HCT116 (cell line): Measurements from ENCODE around the gene COL15A1. TPM values are rescaled to one million over a fixed set of nuclear protein-coding genes. Genes with fewer than 3 reads are reported as not detected.

Experiments
- ATAC-seq: fragments of 200-7000 bp; cut with Tn5 transposase; 2 replicates; pipeline ENCODE4 v1.9.1; 2020; ENCODE audit warnings: mild to moderate bottlenecking, moderate library complexity
- BruUV-seq: library from RNA; stranded (reverse); fragments of 400-500 nt; replicated peaks from 2 replicates; lab custom pipeline; 2021; lab: Mats Ljungman, UMichigan
- CTCF ChIA-PET: fragments of 300-600 bp; sonication (Branson Sonifier 250); formaldehyde crosslinking; loops from one replicate; lab custom pipeline; 2021; ENCODE audit warnings: antibody characterized with exemption; lab: Charles Lee
- POLR2A ChIA-PET: fragments of 300-600, 350-600 bp; sonication (Branson Sonifier 250); formaldehyde crosslinking; loops from one replicate; lab custom pipeline; 2021; ENCODE audit warnings: antibody characterized with exemption; lab: Charles Lee
- RAD21 ChIA-PET, 2 experiments: fragments of 300-600 bp; sonication (Branson Sonifier 250); formaldehyde crosslinking; loops; one replicate each; lab custom pipeline; 2023; ENCODE audit warnings: low total read pairs in 2 of 2; ENCODE audit not compliant: uncharacterized antibody in 2 of 2, unreplicated experiment in 2 of 2, low non-redundant PET in 1 of 2; lab: Charles Lee
- DNase-seq: peaks from one replicate; pipeline ENCODE4 v3.0.0-alpha.2; 2010; ENCODE audit warnings: low read depth, low spot score
- H2AFZ ChIP-seq: fragments of 200-600 bp; shearing (Covaris generic), sonication (generic); 2 replicates; pipeline ENCODE4 v1.6.1; 2017; ENCODE audit warnings: low read depth, mixed run types, mixed read lengths, antibody characterized with exemption, low read length; ENCODE audit not compliant: poor library complexity, severe bottlenecking
- H3K27ac ChIP-seq: 2 replicates; pipeline ENCODE4 v1.5.1; 2012; ENCODE audit warnings: low read depth, low read length
- H3K27me3 ChIP-seq: fragments of 200-600 bp; sonication (generic); 2 replicates; pipeline ENCODE4 v1.6.1; 2016; ENCODE audit warnings: mixed run types, low read length, mixed read lengths; ENCODE audit not compliant: insufficient read depth
- H3K36me3 ChIP-seq, 2 experiments: fragments of 200-500 bp in 1 of 2; fragments of 200-600 bp in 1 of 2; sonication (Bioruptor generic) in 1 of 2; sonication (generic) in 1 of 2; 2 replicates each; pipeline versions ENCODE4 v1.5.1 to v1.6.1; 2014 to 2016; ENCODE audit warnings: low read length in 2 of 2, inconsistent platforms in 1 of 2, mixed read lengths in 1 of 2, mixed run types in 1 of 2; ENCODE audit not compliant: insufficient read depth in 2 of 2, control insufficient read depth in 1 of 2
- H3K4me1 ChIP-seq, 2 experiments: fragments of 200-600 bp in 1 of 2; sonication (generic) in 1 of 2; 2 replicates each; pipeline versions ENCODE4 v1.5.1 to v1.6.1; 2012 to 2017; ENCODE audit warnings: low read length in 2 of 2, inconsistent platforms in 1 of 2, mild to moderate bottlenecking in 1 of 2, mixed read lengths in 1 of 2, mixed run types in 1 of 2, moderate library complexity in 1 of 2; ENCODE audit not compliant: insufficient read depth in 2 of 2, control insufficient read depth in 1 of 2
- H3K4me2 ChIP-seq: fragments of 200-600 bp; sonication (generic); 2 replicates; pipeline ENCODE4 v1.6.1; 2017; ENCODE audit warnings: mixed run types, low read length, mixed read lengths
- H3K4me3 ChIP-seq, 2 experiments: fragments of 200-600 bp in 1 of 2; sonication (generic) in 1 of 2; replicated peaks in 1 of 2; 2 replicates each; pipeline ENCODE4 v1.5.1; 2011 to 2016; ENCODE audit warnings: low read length in 2 of 2, control low read depth in 1 of 2, low read depth in 1 of 2, mild to moderate bottlenecking in 1 of 2, mixed read lengths in 1 of 2, mixed run types in 1 of 2
- H3K79me2 ChIP-seq: fragments of 200-600 bp; sonication (generic); 2 replicates; pipeline ENCODE4 v1.6.1; 2017; ENCODE audit warnings: mild to moderate bottlenecking, mixed run types, low read length, moderate library complexity, mixed read lengths; ENCODE audit not compliant: insufficient read depth
- H3K9ac ChIP-seq: fragments of 200-600 bp; sonication (generic); 2 replicates; pipeline ENCODE4 v1.6.1; 2016; ENCODE audit warnings: low read length, mixed read lengths
- H3K9me2 ChIP-seq: fragments of 200-600 bp; sonication (generic), shearing (Covaris generic); 2 replicates; pipeline ENCODE4 v1.6.1; 2017; ENCODE audit warnings: mixed run types, mild to moderate bottlenecking, moderate library complexity; ENCODE audit not compliant: insufficient read depth
- H3K9me3 ChIP-seq, 2 experiments: fragments of 200-500 bp in 1 of 2; fragments of 200-600 bp in 1 of 2; sonication (Bioruptor generic) in 1 of 2; sonication (generic) in 1 of 2; 2 replicates each; pipeline ENCODE4 v1.6.1; 2014 to 2017; ENCODE audit warnings: low read length in 2 of 2, mixed read lengths in 2 of 2, inconsistent platforms in 1 of 2, low read depth in 1 of 2, mild to moderate bottlenecking in 1 of 2, mixed run types in 1 of 2, moderate library complexity in 1 of 2; ENCODE audit not compliant: control insufficient read depth in 1 of 2, insufficient read depth in 1 of 2
- H4K20me1 ChIP-seq: fragments of 200-600 bp; sonication (generic), shearing (Covaris generic); 2 replicates; pipeline ENCODE4 v1.6.1; 2017; ENCODE audit warnings: mixed run types, mild to moderate bottlenecking, moderate library complexity; ENCODE audit not compliant: insufficient read depth
- ATF3 ChIP-seq: IDR thresholded peaks from 2 replicates; pipeline ENCODE4 v1.6.1; 2012
- ELF1 ChIP-seq: IDR thresholded peaks from 2 replicates; pipeline ENCODE4 v1.6.1; 2012; ENCODE audit warnings: low read depth, borderline replicate concordance
- EZH2 ChIP-seq: fragments of 200-600 bp; sonication (generic); IDR thresholded peaks from 2 replicates; pipeline ENCODE4 v1.6.1; 2017; ENCODE audit warnings: antibody characterized with exemption, mixed run types
- SIN3A ChIP-seq: IDR thresholded peaks from 2 replicates; pipeline ENCODE4 v1.6.1; 2012; ENCODE audit warnings: low read depth
- intact Hi-C: fragments of 100-400 bp; cut with micrococcal nuclease; formaldehyde crosslinking; loops from 2 replicates; pipeline ENCODE4 v1.10.0; 2022
- total RNA-seq: library from RNA; stranded (reverse); gene quantifications from one replicate; pipeline ENCODE4 v1.2.1, GENCODE V29; 2021; ENCODE audit not compliant: unreplicated experiment

The COL15A1 gene
- total RNA-seq, 1 experiment from 2014 or later: 0.15 TPM

- ATAC-seq: no peak
- intact Hi-C loops: no loop called here
- H3K36me3 ChIP-seq: no peaks in the 10 kb centered on the region
Observed at GRCh38 chr9:98954244-98954610, 10.5 kb downstream of the COL15A1 start.

GRCh38 chr9:98955259-98955658 lies 11.6 kb downstream of the COL15A1 start:
- DNase-seq: no peak
- POLR2A ChIA-PET: no interaction called here
- intact Hi-C loops: no loop called here

More at GRCh38 chr9:98954244-98954610, 10.5 kb downstream of the COL15A1 start:
- ChIA-PET POLR2A (no interaction called here), RAD21 (no interaction called here), CTCF (no interaction called here)
- H3K4me1 ChIP-seq: no peaks in the 10 kb centered on the region
- no peaks in the 10 kb centered on the region for H3K79me2 ChIP-seq
- H4K20me1 ChIP-seq: no peaks in the 10 kb centered on the region
- no peak overlapping the region for H3K4me2 ChIP-seq
- no peak for TF ChIP-seq ATF3
- no peak for TF ChIP-seq ELF1
- TF ChIP-seq EZH2: no peak
- no peak for TF ChIP-seq SIN3A
- DNase-seq: no peak
- no TSS peak for BruUV-seq
- H3K9ac ChIP-seq: no peak overlapping the region
- H3K4me3 ChIP-seq: no peak overlapping the region
- no peak overlapping the region for H2AFZ ChIP-seq
- H3K27ac ChIP-seq: no peak overlapping the region
- no peaks in the 10 kb centered on the region for H3K27me3 ChIP-seq
- no peaks in the 10 kb centered on the region for H3K9me3 ChIP-seq
- H3K9me2 ChIP-seq: no peaks in the 10 kb centered on the region

More at GRCh38 chr9:98955259-98955658, 11.6 kb downstream of the COL15A1 start:
- Histone ChIP-seq H2AFZ (no peak overlapping the region), H3K9me3 (no peaks in the 10 kb centered on the region), H3K79me2 (no peaks in the 10 kb centered on the region), H3K4me1 (no peaks in the 10 kb centered on the region), H3K27me3 (no peaks in the 10 kb centered on the region), H3K36me3 (no peaks in the 10 kb centered on the region), H3K9me2 (no peaks in the 10 kb centered on the region), H3K4me3 (no peak overlapping the region), H3K4me2 (no peak overlapping the region), H4K20me1 (no peaks in the 10 kb centered on the region), H3K9ac (no peak overlapping the region), H3K27ac (no peak overlapping the region)
- TF ChIP-seq SIN3A: no peak
- BruUV-seq: no TSS peak
- ChIA-PET RAD21 (no interaction called here), CTCF (no interaction called here)
- no peak for ATAC-seq
